ENCODE data around the gene STAC.
"Not testable (repeated sequence)": the region's sequence is repeated elsewhere in the genome, so short reads cannot be mapped to it uniquely, and the experiment has no call there.

The STAC gene

DNA sequence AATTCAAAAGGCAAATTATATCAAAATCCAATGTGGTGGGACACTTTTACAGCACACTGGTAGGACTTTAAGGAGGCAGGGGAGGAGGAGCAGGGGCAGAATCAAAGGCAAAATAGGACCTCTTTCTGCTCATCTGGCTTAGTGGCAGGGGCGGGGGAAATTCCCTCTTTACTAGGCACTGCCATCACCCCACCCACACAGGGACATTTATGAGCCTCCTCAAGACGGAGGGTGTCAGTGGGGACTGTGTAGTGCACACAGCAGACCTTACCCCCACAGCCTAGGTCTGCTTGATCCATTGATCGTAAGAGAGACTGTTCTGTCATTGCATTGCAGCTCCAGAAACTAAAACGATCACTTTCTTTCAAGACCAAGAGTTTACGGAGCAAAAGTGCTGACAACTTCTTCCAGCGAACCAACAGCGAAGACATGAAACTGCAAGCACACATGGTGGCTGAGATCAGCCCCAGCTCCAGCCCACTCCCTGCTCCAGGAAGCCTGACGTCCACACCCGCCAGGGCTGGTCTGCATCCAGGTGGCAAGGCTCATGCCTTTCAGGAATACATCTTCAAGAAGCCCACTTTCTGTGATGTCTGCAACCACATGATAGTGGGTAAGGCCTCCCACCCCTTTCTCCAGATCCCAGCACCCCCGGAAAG lies 62.9 kb downstream of the STAC start:
- no peaks in the 10 kb centered on the region for H3K27me3 Mint-ChIP-seq (ENCODE audit: low read depth)
- H3K27ac Mint-ChIP-seq = no peak overlapping the region
- no peaks in the 10 kb centered on the region for H3K4me1 Mint-ChIP-seq (ENCODE audit: low read depth)
- no peaks in the 10 kb centered on the region for H3K9me3 Mint-ChIP-seq
- H3K36me3 Mint-ChIP-seq (ENCODE audit: low read depth) = no peaks in the 10 kb centered on the region
- no peak overlapping the region for H3K4me3 Mint-ChIP-seq

- Mint-ChIP-seq H3K27me3 (ENCODE audit: low read depth) (no peaks in the 10 kb centered on the region), H3K9me3 (no peaks in the 10 kb centered on the region), H3K4me3 (no peak overlapping the region), H3K36me3 (ENCODE audit: low read depth) (no peaks in the 10 kb centered on the region), H3K4me1 (ENCODE audit: low read depth) (no peaks in the 10 kb centered on the region), H3K27ac (no peak overlapping the region)
Observed at GRCh38 chr3:36444909-36445308, 64.6 kb downstream of the STAC start.

GRCh38 chr3:36446276-36446675 lies 66.0 kb downstream of the STAC start:
- H3K4me3 Mint-ChIP-seq = no peak overlapping the region
- H3K27ac Mint-ChIP-seq = no peak overlapping the region
- H3K9me3 Mint-ChIP-seq = no peaks in the 10 kb centered on the region
- no peaks in the 10 kb centered on the region for H3K4me1 Mint-ChIP-seq (ENCODE audit: low read depth)
- H3K36me3 Mint-ChIP-seq (ENCODE audit: low read depth) = no peaks in the 10 kb centered on the region
- no peaks in the 10 kb centered on the region for H3K27me3 Mint-ChIP-seq (ENCODE audit: low read depth)

- no peaks in the 10 kb centered on the region for H3K36me3 Mint-ChIP-seq (ENCODE audit: low read depth)
- H3K9me3 Mint-ChIP-seq = no peaks in the 10 kb centered on the region
- no peak overlapping the region for H3K27ac Mint-ChIP-seq
- H3K4me3 Mint-ChIP-seq = no peak overlapping the region
- no peaks in the 10 kb centered on the region for H3K27me3 Mint-ChIP-seq (ENCODE audit: low read depth)
- no peaks in the 10 kb centered on the region for H3K4me1 Mint-ChIP-seq (ENCODE audit: low read depth)
Observed at GRCh38 chr3:36447061-36447460, 66.8 kb downstream of the STAC start.

- Mint-ChIP-seq H3K27me3 (ENCODE audit: low read depth) (no peaks in the 10 kb centered on the region), H3K9me3 (no peaks in the 10 kb centered on the region), H3K36me3 (ENCODE audit: low read depth) (no peaks in the 10 kb centered on the region), H3K4me1 (ENCODE audit: low read depth) (no peaks in the 10 kb centered on the region), H3K27ac (no peak overlapping the region), H3K4me3 (no peak overlapping the region)
Observed at GRCh38 chr3:36451816-36452215, 71.5 kb downstream of the STAC start.

DNA sequence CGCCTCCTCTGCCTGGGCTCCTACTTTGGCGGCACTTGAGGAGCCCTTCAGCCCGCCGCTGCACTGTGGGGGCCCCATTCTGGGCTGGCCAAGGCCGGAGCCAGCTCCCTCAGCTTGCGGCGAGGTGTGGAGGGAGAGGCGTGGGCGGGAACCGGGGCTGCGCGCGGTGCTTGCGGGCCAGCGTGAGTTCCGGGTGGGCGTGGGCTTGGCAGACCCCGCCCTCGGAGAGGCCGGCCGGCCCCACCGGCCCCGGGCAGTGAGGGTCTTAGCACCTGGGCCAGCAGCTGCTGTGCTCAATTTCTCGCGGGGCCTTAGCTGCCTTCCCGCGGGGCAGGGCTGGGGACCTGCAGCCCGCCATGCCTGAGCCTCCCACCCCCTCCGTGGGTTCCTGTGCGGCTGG lies 72.9 kb downstream of the STAC start:
- not testable (repeated sequence) for H3K36me3 Mint-ChIP-seq (ENCODE audit: low read depth); H3K27me3 Mint-ChIP-seq (ENCODE audit: low read depth); H3K4me3 Mint-ChIP-seq

DNA sequence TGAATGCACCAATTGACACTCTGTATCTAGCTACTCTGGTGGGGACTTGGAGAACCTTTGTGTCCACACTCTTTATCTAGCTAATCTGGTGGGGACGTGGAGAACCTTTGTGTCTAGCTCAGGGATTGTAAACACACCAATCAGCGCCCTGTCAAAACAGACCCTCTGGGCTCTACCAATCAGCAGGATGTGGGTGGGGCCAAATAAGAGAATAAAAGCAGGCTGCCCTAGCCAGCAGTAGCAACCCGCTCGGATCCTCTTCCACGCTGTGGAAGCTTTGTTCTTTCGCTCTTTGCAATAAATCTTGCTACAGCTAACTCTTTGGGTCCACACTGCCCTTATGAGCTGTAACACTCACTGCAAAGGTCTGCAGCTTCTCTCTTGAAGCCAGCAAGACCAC lies 73.6 kb downstream of the STAC start:
- H3K36me3 Mint-ChIP-seq (ENCODE audit: low read depth); H3K4me3 Mint-ChIP-seq; H3K27me3 Mint-ChIP-seq (ENCODE audit: low read depth); H3K27ac Mint-ChIP-seq; H3K9me3 Mint-ChIP-seq; H3K4me1 Mint-ChIP-seq (ENCODE audit: low read depth): not testable (repeated sequence)

More for the DNA sequence above, 72.9 kb downstream of the STAC start:
- H3K9me3 Mint-ChIP-seq; H3K27ac Mint-ChIP-seq; H3K4me1 Mint-ChIP-seq (ENCODE audit: low read depth): not testable (repeated sequence)

DNA sequence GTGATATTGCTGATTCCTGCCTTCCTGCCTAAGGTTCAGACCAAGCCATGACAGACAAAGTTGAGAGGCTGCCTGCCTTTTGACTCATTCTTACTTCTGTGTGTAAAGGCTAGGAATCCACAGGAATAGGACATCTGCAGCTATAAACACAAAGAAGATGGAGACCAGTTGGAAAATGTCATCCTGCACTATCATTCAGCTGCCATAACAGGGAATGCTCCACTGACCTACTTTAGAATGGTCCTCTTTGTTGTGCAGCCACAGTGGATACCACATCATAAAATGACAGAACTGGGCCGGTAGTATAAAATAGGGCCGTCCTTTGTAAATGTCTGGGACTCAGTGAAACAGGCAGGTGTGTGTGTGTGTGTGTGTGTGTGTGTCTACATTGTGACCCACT lies 75.1 kb downstream of the STAC start:
- H3K36me3 Mint-ChIP-seq (ENCODE audit: low read depth) = no peaks in the 10 kb centered on the region
- no peak overlapping the region for H3K27ac Mint-ChIP-seq
- H3K4me3 Mint-ChIP-seq = no peak overlapping the region

GRCh38 chr3:36456784-36457183 lies 76.5 kb downstream of the STAC start:
- Mint-ChIP-seq H3K27me3 (ENCODE audit: low read depth) (no peaks in the 10 kb centered on the region), H3K4me1 (ENCODE audit: low read depth) (no peaks in the 10 kb centered on the region), H3K27ac (no peak overlapping the region), H3K9me3 (no peaks in the 10 kb centered on the region), H3K36me3 (ENCODE audit: low read depth) (no peaks in the 10 kb centered on the region), H3K4me3 (no peak overlapping the region)

More for the DNA sequence above, 75.1 kb downstream of the STAC start:
- Mint-ChIP-seq H3K27me3 (ENCODE audit: low read depth) (no peaks in the 10 kb centered on the region), H3K4me1 (ENCODE audit: low read depth) (no peaks in the 10 kb centered on the region), H3K9me3 (no peaks in the 10 kb centered on the region)

- Mint-ChIP-seq H3K27me3 (ENCODE audit: low read depth) (no peaks in the 10 kb centered on the region), H3K4me1 (ENCODE audit: low read depth) (no peaks in the 10 kb centered on the region), H3K27ac (no peak overlapping the region), H3K4me3 (no peak overlapping the region), H3K9me3 (no peaks in the 10 kb centered on the region), H3K36me3 (ENCODE audit: low read depth) (no peaks in the 10 kb centered on the region)
Observed at GRCh38 chr3:36457667-36458066, 77.4 kb downstream of the STAC start.

DNA sequence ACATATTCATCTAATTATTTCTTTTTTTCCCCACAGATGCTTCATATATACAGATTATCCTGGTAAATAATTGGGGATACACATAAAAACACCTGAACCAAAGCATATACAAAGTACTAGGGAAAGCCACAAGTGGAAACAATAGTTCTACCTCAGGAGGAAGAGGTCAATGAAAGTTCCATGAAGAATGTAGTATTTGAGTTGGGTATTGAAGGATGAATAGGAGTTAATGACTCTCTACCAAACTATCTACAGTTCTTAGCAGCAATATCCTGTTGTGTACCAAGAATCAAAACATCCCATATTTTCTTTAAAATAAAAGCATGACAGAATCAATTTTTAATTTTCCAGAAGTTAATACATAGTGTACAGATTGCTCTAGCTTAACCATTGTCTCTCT lies 78.9 kb downstream of the STAC start:
- Mint-ChIP-seq H3K27ac (no peak overlapping the region), H3K9me3 (no peaks in the 10 kb centered on the region), H3K4me3 (no peak overlapping the region), H3K4me1 (ENCODE audit: low read depth) (no peaks in the 10 kb centered on the region), H3K27me3 (ENCODE audit: low read depth) (no peaks in the 10 kb centered on the region), H3K36me3 (ENCODE audit: low read depth) (no peaks in the 10 kb centered on the region)

DNA sequence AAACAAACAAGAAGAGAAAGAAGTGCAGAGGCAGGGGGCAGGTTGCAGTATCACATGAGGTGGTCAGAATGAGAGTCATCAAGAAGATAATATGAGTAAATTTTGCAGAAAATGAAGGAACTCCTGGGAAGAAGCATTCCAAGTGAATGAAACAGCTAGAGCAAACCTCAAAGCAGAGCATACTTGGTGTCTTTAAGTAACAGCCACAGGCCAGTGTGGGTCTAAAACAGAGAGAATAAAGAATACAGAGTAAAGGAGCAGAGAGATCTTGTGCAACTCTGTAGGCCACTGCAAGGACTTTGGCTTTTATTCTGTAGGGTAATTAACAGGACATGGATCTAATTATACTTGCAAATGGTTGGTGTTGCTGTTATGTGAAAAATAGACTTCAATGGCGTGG lies 81.3 kb downstream of the STAC start:
- no peaks in the 10 kb centered on the region for H3K4me1 Mint-ChIP-seq (ENCODE audit: low read depth)
- peaks cover 4% of the 10 kb centered on the region for H3K9me3 Mint-ChIP-seq
- H3K36me3 Mint-ChIP-seq (ENCODE audit: low read depth) = no peaks in the 10 kb centered on the region
- no peaks in the 10 kb centered on the region for H3K27me3 Mint-ChIP-seq (ENCODE audit: low read depth)
- H3K4me3 Mint-ChIP-seq = no peak overlapping the region
- H3K27ac Mint-ChIP-seq = no peak overlapping the region

DNA sequence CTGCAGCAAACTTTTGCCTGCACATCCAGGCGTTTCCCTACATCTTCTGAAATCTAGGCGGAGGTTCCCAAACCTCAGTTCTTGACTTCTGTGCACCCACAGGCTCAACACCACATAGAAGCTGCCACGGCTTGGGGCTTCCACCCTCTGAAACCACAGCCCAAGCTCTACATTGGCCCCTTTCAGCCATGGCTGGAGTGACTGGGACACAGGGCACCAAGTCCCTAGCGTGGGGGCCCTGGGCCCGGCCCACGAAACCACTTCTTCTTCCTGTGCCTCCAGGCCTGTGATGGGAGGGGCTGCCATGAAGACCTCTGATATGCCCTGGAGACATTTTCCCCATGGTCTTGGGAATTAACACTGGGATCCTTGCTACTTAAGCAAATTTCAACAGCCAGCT lies 91.7 kb downstream of the STAC start:
- H3K4me1 Mint-ChIP-seq (ENCODE audit: low read depth); H3K36me3 Mint-ChIP-seq (ENCODE audit: low read depth): not testable (repeated sequence)

GRCh38 chr3:36475558-36475957 lies 95.3 kb downstream of the STAC start:
- Mint-ChIP-seq H3K4me1 (ENCODE audit: low read depth) (no peaks in the 10 kb centered on the region), H3K4me3 (no peak overlapping the region), H3K27me3 (ENCODE audit: low read depth) (no peaks in the 10 kb centered on the region), H3K9me3 (peaks cover 3% of the 10 kb centered on the region), H3K27ac (no peak overlapping the region), H3K36me3 (ENCODE audit: low read depth) (no peaks in the 10 kb centered on the region)

More for the DNA sequence above, 91.7 kb downstream of the STAC start:
- H3K9me3 Mint-ChIP-seq; H3K27ac Mint-ChIP-seq; H3K27me3 Mint-ChIP-seq (ENCODE audit: low read depth); H3K4me3 Mint-ChIP-seq: not testable (repeated sequence)

GRCh38 chr3:36476286-36476942 lies 96.1 kb downstream of the STAC start:
- no peak overlapping the region for H3K4me3 Mint-ChIP-seq
- H3K36me3 Mint-ChIP-seq (ENCODE audit: low read depth) = no peaks in the 10 kb centered on the region
- no peaks in the 10 kb centered on the region for H3K27me3 Mint-ChIP-seq (ENCODE audit: low read depth)
- H3K4me1 Mint-ChIP-seq (ENCODE audit: low read depth) = no peaks in the 10 kb centered on the region
- peaks cover 3% of the 10 kb centered on the region for H3K9me3 Mint-ChIP-seq
- H3K27ac Mint-ChIP-seq = no peak overlapping the region
